OCI-LY3 (cell line): ENCODE measurements around the gene CCDC28A.

Experiments used
- EZH2phosphoT487 ChIP-seq: fragments of 200-600 bp; shearing (Covaris generic); IDR thresholded peaks from 2 replicates; pipeline ENCODE4 v1.6.1; 2018; ENCODE audit warnings: antibody characterized with exemption, mixed run types, low read depth
- TF ChIP-seq, protein P1 (sequence below): fragments of 200-600, 300-600 bp; sonication (generic); IDR thresholded peaks from 2 replicates; pipeline ENCODE4 v1.5.1; 2014; ENCODE audit warnings: antibody characterized with exemption, low read length, low read depth

DNA sequence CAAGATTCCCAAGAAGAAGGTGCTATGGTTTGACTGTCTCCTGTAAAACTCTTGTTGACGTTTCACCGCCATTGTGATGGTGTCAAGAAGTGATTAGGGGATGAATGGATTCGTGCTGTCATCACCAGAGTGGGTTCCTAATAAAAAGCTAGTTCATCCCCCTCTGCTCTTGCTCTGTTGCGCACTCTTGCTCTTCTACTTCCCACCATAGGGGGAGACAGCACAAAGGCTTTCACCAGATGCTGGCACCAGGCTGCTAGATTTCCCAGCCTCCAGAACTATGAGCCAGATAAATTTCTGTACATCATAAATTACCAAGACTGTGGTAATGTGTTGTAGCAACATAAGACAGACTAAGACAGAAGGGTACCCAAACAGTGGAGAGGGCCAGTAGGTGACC lies 21.6 kb upstream of the CCDC28A start:
- TF ChIP-seq, protein P1, sequence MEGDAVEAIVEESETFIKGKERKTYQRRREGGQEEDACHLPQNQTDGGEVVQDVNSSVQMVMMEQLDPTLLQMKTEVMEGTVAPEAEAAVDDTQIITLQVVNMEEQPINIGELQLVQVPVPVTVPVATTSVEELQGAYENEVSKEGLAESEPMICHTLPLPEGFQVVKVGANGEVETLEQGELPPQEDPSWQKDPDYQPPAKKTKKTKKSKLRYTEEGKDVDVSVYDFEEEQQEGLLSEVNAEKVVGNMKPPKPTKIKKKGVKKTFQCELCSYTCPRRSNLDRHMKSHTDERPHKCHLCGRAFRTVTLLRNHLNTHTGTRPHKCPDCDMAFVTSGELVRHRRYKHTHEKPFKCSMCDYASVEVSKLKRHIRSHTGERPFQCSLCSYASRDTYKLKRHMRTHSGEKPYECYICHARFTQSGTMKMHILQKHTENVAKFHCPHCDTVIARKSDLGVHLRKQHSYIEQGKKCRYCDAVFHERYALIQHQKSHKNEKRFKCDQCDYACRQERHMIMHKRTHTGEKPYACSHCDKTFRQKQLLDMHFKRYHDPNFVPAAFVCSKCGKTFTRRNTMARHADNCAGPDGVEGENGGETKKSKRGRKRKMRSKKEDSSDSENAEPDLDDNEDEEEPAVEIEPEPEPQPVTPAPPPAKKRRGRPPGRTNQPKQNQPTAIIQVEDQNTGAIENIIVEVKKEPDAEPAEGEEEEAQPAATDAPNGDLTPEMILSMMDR, result no peak
- no peak for TF ChIP-seq EZH2phosphoT487
